HepG2 (cell line): ENCODE results near the gene RNASE8. TPM values are rescaled to one million over a fixed set of nuclear protein-coding genes. Genes with fewer than 3 reads are reported as not detected.

Experiments
- CREBL2 ChIP-seq: sonication (generic); formaldehyde crosslinking; IDR thresholded peaks from 2 replicates; pipeline ENCODE4 v1.8.1; 2023; ENCODE audit warnings: missing genetic modification reagents, mild to moderate bottlenecking, borderline replicate concordance
- DNMT3B ChIP-seq: conservative IDR thresholded peaks from 2 replicates; pipeline ENCODE4 v1.6.1; 2016; ENCODE audit warnings: missing biosample characterization, control low read depth
- FOXK1 ChIP-seq: sonication (generic); formaldehyde crosslinking; IDR thresholded peaks from 2 replicates; pipeline ENCODE4 v1.4.0; 2020; ENCODE audit warnings: low read depth, missing genetic modification reagents, borderline replicate concordance
- HMG20B ChIP-seq: conservative IDR thresholded peaks from 2 replicates; pipeline ENCODE4 v1.6.1; 2016; ENCODE audit warnings: missing genetic modification reagents, missing compliant biosample characterization
- ISX ChIP-seq: sonication (generic); formaldehyde crosslinking; conservative IDR thresholded peaks from 2 replicates; pipeline ENCODE4 v1.5.0; 2020; ENCODE audit warnings: missing genetic modification reagents
- KDM5B ChIP-seq: sonication (generic); formaldehyde crosslinking; IDR thresholded peaks from 2 replicates; pipeline ENCODE4 v1.4.0; 2020; ENCODE audit warnings: missing genetic modification reagents, mild to moderate bottlenecking, borderline replicate concordance
- MEIS2 ChIP-seq: sonication (generic); formaldehyde crosslinking; IDR thresholded peaks from 2 replicates; pipeline ENCODE4 v1.9.0; 2021; ENCODE audit warnings: mild to moderate bottlenecking, missing genetic modification reagents
- NKX3-1 ChIP-seq: sonication (generic); formaldehyde crosslinking; IDR thresholded peaks from 2 replicates; pipeline ENCODE4 v1.5.0; 2020; ENCODE audit warnings: missing genetic modification reagents
- PATZ1 ChIP-seq: sonication (generic); formaldehyde crosslinking; IDR thresholded peaks from 2 replicates; pipeline ENCODE4 v1.4.0; 2020; ENCODE audit warnings: missing genetic modification reagents
- POLR2AphosphoS5 ChIP-seq: IDR thresholded peaks from 2 replicates; pipeline ENCODE4 v1.6.1; 2012; ENCODE audit warnings: low read depth, low read length
- RAD21 ChIP-seq: fragments of 450-650 bp; formaldehyde crosslinking; IDR thresholded peaks from 2 replicates; pipeline ENCODE4 v1.5.0; 2020; ENCODE audit warnings: mild to moderate bottlenecking
- RFXANK ChIP-seq: IDR thresholded peaks from 2 replicates; pipeline ENCODE4 v1.6.1; 2016
- SATB2 ChIP-seq: sonication (generic); formaldehyde crosslinking; IDR thresholded peaks from 2 replicates; pipeline ENCODE4 v1.5.0; 2020; ENCODE audit warnings: missing genetic modification reagents
- THAP11 ChIP-seq: IDR thresholded peaks from 2 replicates; pipeline ENCODE4 v1.6.1; 2016; ENCODE audit warnings: missing biosample characterization, missing genetic modification reagents
- ZNF329 ChIP-seq: sonication (generic); formaldehyde crosslinking; IDR thresholded peaks from 2 replicates; pipeline ENCODE4 v1.9.0; 2021; ENCODE audit warnings: low read depth, mild to moderate bottlenecking, missing genetic modification reagents
- ZNF430 ChIP-seq: sonication (generic); formaldehyde crosslinking; IDR thresholded peaks from 2 replicates; pipeline ENCODE4 v1.9.0; 2021; ENCODE audit warnings: mild to moderate bottlenecking, missing genetic modification reagents
- ZNF569 ChIP-seq: sonication (generic); formaldehyde crosslinking; IDR thresholded peaks from 2 replicates; pipeline ENCODE4 v1.5.0; 2020; ENCODE audit warnings: mild to moderate bottlenecking, missing genetic modification reagents, moderate library complexity, borderline replicate concordance
- polyA plus RNA-seq, 8 experiments: library from polyadenylated mRNA; depleted of rRNA in 3 of 8; stranded (reverse) in 7 of 8; unstranded in 1 of 8; fragments of >200 nt; fragmentation: Illumina TruSeq in 4 of 8; extraction: Trizol in 4 of 8; gene quantifications; 2 replicates each; pipeline versions ENCODE4 v1.2.1 to v1.2.3, GENCODE V29; 2011 to 2016; ENCODE audit warnings: low read depth in 4 of 8, missing spikeins in 1 of 8, mixed read lengths in 1 of 8; ENCODE audit not compliant: insufficient read depth in 1 of 8
- total RNA-seq, 5 experiments: library from RNA; depleted of rRNA; stranded (reverse); fragments of >200 nt; fragmentation: Illumina TruSeq; extraction: Trizol; gene quantifications; 2 replicates each; pipeline ENCODE4 v1.2.3, GENCODE V29; 2016; ENCODE audit warnings: low read depth in 1 of 5
- TF ChIP-seq, protein P1 (sequence below): sonication (generic); formaldehyde crosslinking; IDR thresholded peaks from 2 replicates; pipeline ENCODE4 v1.4.0; 2020; ENCODE audit warnings: missing genetic modification reagents
- TF ChIP-seq, protein P2 (sequence below): sonication (generic); formaldehyde crosslinking; IDR thresholded peaks from 2 replicates; pipeline ENCODE4 v1.9.0; 2021; ENCODE audit warnings: mild to moderate bottlenecking, missing genetic modification reagents

RNASE8 gene
- total and polyA plus RNA-seq, 2 of the 13 experiments (the other 11 are each of a cell fraction or from before 2014, with no cell fraction given): not detected

DNA sequence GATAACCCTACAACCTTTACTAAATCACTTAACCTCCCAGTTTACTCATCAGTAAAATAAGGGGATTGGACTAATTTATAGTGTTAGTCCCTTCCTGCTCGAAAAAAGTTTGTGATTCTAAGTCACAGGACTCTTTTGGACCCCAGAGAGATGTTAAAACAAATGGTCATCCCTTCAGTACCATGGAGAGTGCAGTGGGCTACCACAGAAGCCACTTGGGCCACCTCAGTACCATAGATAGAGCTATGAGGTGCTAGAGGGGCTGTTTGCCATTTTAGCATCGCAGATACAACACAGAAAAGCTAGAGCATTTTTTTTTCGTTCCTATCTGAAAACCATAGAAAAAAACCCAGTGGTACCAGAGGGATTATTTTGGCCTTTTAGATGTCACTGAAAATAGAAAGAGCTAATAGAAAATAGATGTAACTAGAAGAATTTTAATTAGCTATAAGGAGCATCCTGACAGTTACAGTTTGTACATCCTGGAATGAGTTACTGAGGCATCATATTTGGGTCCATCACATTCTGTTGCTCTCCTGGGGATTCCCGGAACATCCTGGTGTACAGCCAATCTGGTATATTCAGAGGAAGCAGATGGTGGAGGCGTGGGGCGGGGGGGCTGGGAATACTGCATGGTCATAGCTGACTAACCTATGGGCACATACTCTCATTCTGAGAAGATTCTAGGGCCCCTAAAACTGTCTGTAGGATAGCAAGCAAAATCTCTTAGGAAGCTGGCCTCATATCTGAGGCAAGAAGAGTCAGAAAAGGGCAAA, 38.0 kb downstream of the RNASE8 start (continued):
- TF ChIP-seq KDM5B (CRISPR knock-in tag): no peak
- TF ChIP-seq RFXANK (CRISPR knock-in tag): no peak
- 0 out of 2 replicates have a peak, but pooled peaks have one; percentile 43 for TF ChIP-seq DNMT3B
- no peak for TF ChIP-seq RAD21
- TF ChIP-seq, protein P1, sequence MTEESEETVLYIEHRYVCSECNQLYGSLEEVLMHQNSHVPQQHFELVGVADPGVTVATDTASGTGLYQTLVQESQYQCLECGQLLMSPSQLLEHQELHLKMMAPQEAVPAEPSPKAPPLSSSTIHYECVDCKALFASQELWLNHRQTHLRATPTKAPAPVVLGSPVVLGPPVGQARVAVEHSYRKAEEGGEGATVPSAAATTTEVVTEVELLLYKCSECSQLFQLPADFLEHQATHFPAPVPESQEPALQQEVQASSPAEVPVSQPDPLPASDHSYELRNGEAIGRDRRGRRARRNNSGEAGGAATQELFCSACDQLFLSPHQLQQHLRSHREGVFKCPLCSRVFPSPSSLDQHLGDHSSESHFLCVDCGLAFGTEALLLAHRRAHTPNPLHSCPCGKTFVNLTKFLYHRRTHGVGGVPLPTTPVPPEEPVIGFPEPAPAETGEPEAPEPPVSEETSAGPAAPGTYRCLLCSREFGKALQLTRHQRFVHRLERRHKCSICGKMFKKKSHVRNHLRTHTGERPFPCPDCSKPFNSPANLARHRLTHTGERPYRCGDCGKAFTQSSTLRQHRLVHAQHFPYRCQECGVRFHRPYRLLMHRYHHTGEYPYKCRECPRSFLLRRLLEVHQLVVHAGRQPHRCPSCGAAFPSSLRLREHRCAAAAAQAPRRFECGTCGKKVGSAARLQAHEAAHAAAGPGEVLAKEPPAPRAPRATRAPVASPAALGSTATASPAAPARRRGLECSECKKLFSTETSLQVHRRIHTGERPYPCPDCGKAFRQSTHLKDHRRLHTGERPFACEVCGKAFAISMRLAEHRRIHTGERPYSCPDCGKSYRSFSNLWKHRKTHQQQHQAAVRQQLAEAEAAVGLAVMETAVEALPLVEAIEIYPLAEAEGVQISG (CRISPR knock-in tag): peak; percentile 97
- peak; percentile 29; the same call in 1 of the 2 replicates for TF ChIP-seq FOXK1 (CRISPR knock-in tag)
- TF ChIP-seq HMG20B (CRISPR knock-in tag): no peak
- 0 out of 2 replicates have a peak, but pooled peaks have one; percentile 8 for TF ChIP-seq ZNF430 (CRISPR knock-in tag)
- 0 out of 2 replicates have a peak, but pooled peaks have one; percentile 21 for TF ChIP-seq POLR2AphosphoS5
- no peak for TF ChIP-seq ZNF569
- no peak for TF ChIP-seq ISX (CRISPR knock-in tag)
- TF ChIP-seq CREBL2 (CRISPR knock-in tag): no peak
- 0 out of 2 replicates have a peak, but pooled peaks have one; percentile 60 for TF ChIP-seq NKX3-1 (CRISPR knock-in tag)
- TF ChIP-seq THAP11 (CRISPR knock-in tag): peak; percentile 35; the same call in 1 of the 2 replicates
- TF ChIP-seq ZNF329 (CRISPR knock-in tag): no peak
- no peak for TF ChIP-seq MEIS2 (CRISPR knock-in tag)
- peak; percentile 80; the same call in 1 of the 2 replicates for TF ChIP-seq SATB2 (CRISPR knock-in tag)
- TF ChIP-seq PATZ1 (CRISPR knock-in tag): peak; percentile 23; the same call in 1 of the 2 replicates
- TF ChIP-seq, protein P2, sequence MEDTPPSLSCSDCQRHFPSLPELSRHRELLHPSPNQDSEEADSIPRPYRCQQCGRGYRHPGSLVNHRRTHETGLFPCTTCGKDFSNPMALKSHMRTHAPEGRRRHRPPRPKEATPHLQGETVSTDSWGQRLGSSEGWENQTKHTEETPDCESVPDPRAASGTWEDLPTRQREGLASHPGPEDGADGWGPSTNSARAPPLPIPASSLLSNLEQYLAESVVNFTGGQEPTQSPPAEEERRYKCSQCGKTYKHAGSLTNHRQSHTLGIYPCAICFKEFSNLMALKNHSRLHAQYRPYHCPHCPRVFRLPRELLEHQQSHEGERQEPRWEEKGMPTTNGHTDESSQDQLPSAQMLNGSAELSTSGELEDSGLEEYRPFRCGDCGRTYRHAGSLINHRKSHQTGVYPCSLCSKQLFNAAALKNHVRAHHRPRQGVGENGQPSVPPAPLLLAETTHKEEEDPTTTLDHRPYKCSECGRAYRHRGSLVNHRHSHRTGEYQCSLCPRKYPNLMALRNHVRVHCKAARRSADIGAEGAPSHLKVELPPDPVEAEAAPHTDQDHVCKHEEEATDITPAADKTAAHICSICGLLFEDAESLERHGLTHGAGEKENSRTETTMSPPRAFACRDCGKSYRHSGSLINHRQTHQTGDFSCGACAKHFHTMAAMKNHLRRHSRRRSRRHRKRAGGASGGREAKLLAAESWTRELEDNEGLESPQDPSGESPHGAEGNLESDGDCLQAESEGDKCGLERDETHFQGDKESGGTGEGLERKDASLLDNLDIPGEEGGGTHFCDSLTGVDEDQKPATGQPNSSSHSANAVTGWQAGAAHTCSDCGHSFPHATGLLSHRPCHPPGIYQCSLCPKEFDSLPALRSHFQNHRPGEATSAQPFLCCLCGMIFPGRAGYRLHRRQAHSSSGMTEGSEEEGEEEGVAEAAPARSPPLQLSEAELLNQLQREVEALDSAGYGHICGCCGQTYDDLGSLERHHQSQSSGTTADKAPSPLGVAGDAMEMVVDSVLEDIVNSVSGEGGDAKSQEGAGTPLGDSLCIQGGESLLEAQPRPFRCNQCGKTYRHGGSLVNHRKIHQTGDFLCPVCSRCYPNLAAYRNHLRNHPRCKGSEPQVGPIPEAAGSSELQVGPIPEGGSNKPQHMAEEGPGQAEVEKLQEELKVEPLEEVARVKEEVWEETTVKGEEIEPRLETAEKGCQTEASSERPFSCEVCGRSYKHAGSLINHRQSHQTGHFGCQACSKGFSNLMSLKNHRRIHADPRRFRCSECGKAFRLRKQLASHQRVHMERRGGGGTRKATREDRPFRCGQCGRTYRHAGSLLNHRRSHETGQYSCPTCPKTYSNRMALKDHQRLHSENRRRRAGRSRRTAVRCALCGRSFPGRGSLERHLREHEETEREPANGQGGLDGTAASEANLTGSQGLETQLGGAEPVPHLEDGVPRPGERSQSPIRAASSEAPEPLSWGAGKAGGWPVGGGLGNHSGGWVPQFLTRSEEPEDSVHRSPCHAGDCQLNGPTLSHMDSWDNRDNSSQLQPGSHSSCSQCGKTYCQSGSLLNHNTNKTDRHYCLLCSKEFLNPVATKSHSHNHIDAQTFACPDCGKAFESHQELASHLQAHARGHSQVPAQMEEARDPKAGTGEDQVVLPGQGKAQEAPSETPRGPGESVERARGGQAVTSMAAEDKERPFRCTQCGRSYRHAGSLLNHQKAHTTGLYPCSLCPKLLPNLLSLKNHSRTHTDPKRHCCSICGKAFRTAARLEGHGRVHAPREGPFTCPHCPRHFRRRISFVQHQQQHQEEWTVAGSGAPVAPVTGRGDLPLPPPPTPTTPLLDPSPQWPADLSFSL (CRISPR knock-in tag): no peak
